HG03378 (cell line): Measurements from ENCODE around the gene DLG2.

ENCODE experiments used
- ATAC-seq: cut with Tn5 transposase; IDR thresholded peaks from one replicate; pipeline ENCODE4 v1.9.1; 2021; ENCODE audit warnings: mild to moderate bottlenecking, moderate library complexity; ENCODE audit not compliant: unreplicated experiment

DLG2 gene

DNA sequence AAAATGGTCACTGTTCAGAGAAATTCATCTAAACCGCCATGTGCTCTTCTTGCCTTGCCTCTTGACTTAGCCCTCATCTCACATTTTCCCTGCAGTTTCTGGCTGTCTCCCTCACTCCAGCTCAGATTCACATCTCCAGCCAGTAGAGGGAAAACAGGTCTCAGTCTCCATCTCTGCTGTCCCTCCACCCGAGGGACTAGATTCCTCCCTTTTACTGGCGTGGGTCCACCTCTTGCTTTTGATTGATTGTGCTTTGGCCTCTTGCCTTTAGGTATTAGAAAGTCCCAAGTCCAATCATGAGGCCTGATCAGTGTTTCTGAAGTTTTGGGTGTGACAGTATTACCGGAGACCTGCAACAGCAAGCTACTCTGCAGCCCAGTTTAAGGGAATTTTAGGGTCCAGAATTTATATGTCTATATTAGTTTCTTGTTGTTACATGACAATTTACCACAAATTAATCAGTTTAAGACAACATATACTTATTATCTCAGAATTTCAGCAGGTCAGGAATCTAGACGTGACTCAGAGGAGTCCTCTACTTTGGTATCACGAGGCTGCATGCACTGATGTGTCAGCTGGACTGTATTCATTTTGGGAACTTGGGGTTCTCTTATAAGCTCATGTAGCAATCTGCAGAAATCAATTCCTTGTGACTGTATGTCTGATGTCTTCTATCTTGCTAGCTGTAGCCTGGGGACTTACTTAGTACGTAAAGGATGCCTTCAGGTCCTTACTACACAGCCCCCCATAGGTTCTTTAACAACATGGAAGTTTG lies 1535.7 kb downstream of the DLG2 start:
- no peak for ATAC-seq

DNA sequence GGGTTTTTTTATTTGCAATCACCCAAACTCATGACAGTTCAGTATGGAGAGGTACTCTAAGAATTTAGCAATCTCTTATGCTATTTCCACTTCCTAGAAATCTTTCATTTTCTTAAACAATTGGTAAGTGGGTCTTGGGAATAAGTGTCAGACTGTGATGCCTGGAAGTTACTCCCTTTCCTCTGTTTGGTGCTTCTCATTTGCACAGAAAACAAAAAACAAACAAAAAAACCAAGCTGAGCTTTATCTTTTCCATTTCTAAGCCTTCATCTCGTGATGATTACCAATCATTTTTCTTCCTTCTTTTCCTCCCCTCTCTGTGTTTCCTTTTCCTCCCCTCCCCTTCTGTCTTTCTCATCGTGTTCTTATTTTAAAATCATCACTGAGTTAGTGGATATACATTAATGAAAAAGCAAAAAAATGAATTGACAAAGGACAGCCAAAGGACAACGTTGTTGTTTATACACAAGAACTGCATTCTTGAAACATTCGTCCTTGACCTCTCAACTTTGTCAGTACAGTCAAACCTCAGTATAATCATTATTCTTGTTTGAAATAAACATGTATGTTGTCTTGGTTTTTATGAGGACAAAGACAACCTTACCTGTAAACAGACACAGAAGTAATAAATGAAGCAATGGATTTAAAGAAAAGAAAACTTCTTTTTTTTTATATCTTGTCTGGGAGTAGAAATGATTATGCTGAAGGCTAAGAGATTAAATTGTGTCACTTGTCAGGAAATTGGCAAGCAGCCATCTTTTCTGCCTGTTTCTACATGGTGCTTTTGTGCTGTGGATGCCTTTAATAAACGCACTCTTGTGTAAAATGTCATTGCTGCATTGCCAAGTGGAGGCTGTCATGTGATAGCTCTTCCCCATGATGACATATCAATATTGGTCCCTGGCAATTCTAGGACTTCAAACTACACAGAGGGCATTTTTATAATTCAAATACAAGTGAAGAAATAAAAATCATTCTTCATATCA lies 1537.8 kb downstream of the DLG2 start:
- no peak for ATAC-seq

DNA sequence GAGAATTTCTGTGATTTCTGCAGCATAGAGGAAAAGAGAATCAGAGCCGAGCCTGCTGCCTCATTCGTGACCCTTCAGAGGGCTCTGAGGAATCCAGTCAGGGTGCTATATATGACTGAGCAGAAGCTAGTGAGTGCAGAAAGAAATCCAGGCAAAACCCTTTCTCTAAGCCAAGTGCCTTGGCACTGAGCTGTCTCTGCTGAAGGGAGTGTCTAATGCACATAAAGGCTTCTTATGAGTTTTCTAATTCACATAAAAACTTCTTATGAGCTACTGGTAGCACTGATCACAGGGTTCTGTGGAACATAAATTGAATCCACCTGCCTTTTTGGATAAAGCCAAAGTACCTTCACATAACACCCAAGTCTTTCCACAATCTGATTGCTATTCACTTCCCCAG lies 1555.3 kb downstream of the DLG2 start:
- ATAC-seq = no peak

DNA sequence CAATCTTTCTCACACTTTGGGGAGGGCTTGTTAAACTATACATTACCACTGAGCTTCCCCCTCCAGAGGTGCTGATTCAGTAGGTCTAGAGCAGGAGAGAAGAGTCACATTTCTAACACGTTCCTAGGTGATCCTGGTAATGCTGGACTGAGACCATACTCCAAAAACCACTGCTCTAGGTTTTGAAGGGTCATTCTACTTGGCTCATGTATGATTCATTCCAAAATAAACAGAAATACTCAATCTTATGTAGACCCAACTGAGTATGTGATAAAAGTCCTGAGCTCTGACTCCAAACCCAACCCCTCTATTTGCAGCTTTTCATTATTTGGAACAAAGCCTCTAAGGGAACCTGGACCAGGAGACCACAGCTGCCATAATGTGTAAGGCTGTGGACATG lies 1558.1 kb downstream of the DLG2 start:
- no peak for ATAC-seq

DNA sequence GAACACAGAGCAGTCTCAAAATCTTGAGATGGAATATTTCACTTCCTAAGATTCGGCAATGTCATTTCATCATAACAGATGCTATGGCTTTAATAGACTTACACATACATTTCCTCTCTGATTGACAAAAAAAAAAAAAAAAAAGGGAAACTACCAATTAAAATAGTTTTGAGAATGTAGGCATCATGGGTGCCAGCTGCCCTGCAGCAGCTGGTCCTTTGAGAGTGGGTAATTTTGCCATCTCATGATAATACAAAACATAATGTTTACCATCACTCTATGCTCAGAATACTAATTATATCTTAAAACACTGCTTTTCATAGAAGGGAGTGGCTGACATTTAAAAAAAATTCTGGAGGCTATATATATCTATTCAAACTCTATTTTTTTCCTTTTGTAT lies 1565.4 kb downstream of the DLG2 start:
- ATAC-seq = no peak

DNA sequence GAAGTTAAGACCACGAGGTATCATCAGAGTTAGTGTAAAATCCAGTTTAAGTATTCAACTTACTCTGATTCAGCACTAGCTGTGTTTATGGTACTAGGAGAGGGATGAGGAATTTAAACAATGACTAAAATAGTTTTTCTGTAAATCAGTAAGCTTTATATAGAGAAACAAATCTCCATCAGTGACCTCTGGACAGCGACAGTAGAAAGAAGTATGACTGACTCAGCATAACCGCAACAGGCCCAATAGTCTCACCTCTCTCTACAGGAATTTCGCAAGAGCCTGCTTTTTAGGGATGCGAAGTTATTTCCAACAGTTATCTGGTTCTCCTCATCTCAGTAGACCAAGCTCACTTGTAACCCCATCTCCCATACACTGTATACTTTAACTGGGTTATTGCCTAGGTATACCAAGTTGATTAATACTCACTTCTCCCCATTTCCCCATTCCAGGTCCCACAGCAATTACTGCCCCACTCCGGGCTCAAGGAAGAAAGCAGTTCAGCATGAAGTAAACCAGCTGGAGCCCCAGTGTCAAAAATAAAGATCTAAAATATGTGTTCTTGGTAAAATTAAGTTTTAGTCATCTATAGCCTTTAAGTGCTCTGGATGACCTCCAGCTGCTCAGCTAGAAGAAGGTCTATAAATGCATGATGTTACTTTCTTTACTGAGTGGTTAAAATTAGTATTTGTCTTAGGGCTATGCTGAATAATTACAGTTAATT lies 1570.3 kb downstream of the DLG2 start:
- ATAC-seq = no peak

DNA sequence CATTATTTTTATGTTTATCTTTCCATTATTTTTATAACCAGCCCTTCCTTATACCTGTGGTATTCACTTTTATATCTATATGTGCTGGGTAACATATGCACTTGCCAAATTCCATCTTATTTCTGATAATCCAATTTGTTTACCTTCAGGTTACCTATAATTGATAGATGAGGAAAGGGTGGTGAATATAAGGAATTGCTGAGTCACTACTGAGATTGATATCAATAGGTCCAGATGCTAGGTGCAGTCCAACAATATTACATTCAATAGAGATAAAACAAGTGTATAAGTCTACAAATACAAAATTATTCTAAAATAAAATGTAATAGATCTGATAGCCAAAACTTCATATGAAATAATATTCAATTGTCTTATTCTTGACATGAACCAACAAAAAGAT lies 1582.0 kb downstream of the DLG2 start:
- ATAC-seq = no peak

DNA sequence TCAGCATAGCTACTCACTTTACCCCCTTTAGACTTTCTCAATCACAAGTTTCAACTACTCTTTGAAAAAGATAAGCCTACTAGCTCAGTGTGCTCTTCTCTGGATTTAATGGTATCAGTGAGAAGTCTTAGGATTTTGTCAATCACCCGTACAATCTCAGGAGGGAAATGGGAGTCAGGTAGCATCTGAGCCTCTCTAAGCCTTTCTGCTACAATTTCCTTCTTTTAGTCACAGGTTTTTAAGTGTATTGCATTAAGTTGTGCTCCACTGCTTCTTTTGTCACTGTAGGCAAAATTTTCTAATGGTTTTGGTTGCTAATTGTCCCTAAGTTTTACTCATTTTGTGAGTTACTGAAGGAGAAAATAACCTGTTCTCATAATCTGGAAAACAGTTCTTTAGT lies 1582.4 kb downstream of the DLG2 start:
- ATAC-seq = no peak

DNA sequence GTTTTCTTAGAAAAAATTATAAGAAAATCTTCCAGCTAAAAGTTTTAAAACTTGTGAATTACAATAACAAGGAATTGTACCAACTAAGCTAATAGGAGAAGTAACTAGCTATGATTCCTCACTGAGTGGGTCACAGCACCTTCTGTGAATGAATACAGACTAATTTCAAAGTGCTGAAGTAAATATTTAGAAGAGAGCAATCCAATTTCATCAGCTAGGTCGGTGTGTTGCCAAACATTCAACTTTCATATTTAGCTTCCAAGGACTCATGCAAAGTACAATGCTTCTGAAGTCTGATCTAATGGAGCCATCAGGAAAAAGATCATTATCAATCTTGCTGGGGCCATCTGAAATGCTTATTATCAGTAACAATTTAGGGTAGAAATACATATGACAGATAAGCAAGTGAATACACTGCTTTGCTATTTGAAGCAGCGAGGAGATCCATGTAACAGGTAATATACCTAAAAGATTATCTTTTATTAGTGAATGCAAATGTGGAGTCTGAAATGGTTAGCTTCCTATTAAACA lies 1590.4 kb downstream of the DLG2 start:
- ATAC-seq = no peak

DNA sequence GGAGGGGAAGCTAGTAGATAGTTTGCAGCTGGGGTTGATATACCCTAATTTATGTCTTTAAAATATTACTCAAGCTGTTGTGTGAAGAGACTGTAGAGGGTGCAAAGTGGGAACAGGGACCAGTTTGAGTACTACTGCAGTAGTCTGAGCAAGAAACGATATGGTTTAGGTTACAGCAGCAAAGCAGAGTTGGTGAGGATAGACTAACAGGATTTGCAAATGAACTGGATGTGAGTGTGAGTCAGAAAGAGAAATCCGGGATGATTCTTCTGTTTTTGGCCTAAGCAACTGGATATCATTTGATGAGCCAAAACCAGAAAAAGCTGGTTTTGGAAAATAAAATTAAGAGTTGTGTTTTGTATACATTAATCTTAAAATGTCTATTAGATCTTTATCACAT lies 1591.5 kb downstream of the DLG2 start:
- ATAC-seq = no peak

DNA sequence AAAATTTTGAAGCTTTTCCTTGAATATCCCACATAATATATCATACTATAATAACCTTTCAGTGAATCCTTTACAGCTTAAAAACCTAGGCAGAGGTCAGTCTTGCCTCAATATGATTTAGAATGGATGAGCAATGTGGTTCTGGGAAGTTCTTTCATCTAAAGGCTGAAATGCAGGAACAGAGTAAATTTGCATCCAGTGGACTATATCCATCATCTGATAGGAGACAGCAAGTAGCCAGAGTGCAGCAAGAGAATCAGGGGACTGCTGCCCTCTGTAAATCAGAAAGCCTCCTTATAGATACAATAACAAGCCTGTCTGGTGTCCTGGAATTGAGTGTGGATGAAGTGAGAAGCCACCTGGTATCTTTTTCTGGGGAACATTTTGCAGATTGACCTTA lies 1592.7 kb downstream of the DLG2 start:
- no peak for ATAC-seq

DNA sequence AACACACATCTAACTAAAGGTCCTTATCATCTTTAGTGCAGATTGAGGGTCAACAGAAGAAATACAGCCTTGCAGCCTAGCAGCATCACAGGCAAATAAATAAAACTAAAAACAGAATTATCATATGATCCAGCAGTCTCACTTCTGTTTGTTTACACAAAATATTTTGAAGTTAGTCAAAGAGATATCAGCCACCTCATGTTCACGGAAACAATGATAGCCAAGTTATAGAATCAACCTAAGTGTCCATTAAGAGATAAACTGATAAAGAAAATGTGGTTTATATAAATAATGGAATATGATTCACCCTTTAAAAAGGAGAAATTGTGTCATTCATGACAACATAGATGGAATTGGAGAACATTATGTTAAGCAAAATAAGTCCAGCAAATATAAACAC lies 1602.9 kb downstream of the DLG2 start:
- no peak for ATAC-seq

DNA sequence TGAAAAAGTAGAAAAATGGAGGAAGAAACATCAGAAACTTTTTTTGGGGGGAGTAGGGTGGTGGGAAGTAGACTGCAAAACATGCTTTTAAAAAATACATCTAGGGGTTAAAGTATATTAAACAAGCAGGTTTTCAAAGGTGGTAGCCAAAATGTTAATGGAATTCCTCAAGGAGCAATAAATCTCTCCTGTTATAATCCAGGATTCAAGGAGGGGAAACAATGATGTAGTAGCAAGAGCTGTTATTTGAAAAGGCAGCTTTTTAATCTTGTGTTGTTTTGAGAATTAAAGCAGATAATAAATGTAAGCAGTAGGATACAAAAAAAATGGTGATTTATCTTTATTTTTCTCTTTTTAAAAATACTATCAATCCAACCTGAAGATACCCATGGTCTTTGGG lies 1604.4 kb downstream of the DLG2 start:
- ATAC-seq = no peak

DNA sequence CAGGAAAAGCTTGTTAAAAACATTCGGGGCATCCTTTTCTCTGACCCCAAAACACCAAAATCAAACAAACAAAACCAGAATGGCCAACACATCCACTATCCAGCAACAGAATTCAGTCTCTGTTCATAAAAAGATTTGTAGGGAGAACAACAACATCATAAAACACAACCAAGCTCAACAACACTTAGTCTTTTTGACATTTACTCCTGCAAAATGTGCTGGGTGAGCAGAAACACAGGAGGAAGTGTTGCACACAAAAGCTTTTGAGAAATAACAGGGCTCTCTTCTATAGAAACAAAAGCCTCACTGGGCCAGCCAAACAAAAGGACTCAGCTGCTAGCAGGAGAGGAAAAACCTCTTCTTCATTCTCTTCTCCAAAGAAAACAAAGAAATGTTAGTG lies 1604.9 kb downstream of the DLG2 start:
- no peak for ATAC-seq

DNA sequence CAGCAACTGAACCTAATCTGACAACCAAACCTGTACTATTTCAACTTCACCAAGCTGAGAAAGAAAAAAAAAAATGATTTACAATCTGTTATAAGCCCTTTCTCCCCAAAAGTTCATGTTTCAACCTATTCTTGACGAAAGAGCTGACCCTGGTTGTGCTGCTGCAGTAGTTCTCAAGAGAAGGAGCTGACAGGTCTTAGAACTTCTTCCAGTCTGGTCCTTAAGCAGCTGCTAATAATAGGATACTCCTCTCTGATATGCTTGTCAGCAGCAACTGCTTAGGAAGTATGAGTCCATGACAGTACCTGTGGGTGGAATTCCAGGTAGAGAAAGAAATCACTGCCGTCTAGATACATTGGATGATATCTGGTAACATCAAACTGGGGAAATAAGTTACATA lies 1605.9 kb downstream of the DLG2 start:
- no peak for ATAC-seq

DNA sequence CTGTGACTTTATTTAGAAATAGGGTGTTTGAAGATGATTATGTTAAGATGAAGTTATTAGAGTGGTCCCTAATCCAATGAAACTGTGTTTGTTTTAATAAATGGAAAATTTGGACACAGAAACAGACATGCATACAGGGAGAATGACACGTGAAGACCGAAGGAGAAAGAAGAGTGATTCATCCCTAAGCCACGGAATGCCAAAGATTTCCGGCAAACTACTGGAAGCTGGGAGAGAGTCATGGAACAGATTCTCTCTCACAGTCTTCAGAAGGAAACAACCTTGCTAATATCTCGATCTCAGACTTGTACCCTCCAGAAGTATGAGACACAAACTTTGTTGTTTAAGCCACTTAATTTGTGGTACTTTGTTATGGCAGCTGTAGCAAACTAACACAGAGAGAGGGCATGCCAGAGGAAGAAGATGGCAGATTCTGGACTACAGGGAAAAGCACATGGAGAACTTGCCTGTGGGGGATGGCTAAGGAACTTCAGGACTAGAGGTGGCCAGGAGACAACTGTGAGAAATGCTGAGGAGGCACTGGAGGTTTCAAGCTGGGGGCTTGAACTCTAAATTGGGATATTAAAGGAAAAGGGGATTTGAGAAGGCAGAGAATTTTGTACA lies 1607.5 kb downstream of the DLG2 start:
- ATAC-seq = no peak

DNA sequence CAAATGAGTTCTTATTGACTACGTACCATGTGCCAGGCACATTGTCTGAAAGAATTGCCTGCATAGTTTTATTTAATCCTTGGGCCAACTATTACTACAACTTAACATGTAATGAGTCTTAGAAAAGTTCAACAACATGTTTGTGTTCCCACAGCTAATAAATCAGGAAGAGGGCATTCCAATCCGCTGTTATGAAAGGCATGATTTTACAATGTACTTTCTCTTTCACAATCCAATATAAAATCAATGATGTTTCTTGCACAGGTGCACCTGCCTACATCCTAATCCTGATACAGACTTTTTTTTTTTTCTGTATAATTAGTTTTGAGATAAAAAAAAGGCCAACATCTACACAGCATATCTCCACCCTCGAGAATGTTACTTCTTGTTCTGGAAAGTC lies 1612.6 kb downstream of the DLG2 start:
- no peak for ATAC-seq

DNA sequence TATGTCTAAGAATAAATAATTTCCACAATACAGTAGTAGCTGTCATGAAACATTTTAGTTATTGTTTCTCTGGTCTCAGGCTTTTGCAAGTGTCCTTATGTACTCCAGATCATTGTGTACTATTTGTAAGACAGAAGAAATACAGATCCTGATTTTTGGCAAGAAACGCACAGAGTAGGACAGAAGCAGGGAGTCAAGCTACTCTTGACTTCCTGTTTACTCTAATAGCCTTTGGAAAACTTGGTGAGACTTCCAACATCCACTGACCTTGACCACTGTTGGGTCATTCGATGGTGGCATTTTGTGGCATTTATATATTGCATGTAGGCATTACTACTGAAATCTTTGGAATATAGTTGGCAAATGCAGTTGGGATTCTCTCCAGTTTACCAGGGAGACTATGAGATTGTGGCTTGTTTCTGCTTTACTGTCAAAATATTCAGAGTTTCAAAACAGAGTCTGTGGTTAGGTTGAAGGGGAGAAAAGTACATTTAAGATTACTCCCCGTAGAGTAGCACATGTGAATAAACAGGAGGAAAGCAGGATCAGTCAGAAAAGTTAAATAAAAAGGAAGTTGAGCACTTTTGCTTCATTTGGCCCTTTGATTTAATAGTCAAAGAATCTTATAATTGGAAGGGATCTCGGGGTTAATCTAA lies 1614.8 kb downstream of the DLG2 start:
- ATAC-seq = no peak

DNA sequence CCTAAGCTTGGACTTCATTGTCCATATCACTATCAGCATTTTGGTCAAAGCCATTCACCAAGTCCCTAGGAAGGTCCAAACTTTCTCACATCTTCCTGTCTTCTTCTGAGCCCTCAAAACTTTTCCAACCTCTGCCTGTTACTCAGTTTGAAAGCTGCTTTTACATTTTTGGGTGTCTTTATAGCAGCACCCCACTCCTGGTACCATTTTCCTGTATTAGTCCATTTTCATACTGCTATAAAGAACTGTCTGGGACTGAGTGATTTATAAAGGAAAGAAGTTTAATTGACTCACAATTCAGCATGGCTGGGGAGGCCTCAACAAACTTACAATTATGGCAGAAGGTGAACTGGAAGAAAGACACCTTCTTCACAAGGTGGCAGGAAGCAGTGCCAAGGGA lies 1624.0 kb downstream of the DLG2 start:
- no peak for ATAC-seq

DNA sequence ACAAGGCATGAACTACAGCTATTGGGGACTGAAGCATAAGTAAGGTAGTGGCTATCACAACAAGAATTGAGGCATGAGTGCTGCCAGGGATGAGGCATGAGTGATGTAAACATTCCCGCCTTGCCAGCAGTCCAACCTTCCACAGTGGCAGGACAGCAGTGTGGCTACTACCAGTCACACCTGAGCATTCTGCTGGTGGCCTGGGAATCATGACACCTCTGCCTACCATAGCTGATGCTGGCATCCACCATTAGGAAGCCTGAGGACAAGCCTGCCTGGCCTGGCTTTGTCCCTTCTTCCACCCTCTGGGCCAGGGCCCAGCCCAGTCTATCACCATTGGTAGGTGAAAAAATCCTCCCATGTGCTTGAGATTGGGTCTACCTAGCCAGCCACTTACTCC lies 1628.2 kb downstream of the DLG2 start:
- ATAC-seq = no peak
